Thyroid gland (tissue), 4 donors: Measurements from ENCODE around the gene KRT74. TPM values are rescaled to one million over a fixed set of nuclear protein-coding genes. Genes with fewer than 3 reads are reported as not detected.

Source experiments
- DNase-seq, 2 donors: peaks; one replicate each; pipeline ENCODE4 v3.0.0-alpha.2; 2019
- H3K27ac ChIP-seq, 3 donors: fragments of 200-600 bp; sonication (generic); 1 replicate in 2 of 3; 2 replicates in 1 of 3; pipeline ENCODE4 v1.5.1; 2016 to 2019; ENCODE audit warnings: mild to moderate bottlenecking in 1 of 3, moderate library complexity in 1 of 3
- H3K27me3 ChIP-seq: fragments of 200-600 bp; sonication (generic); one replicate; pipeline ENCODE4 v1.5.1; 2019
- H3K36me3 ChIP-seq, 2 donors: fragments of 200-600 bp; sonication (generic); one replicate each; pipeline ENCODE4 v1.5.1; 2016 to 2019
- H3K4me1 ChIP-seq, 2 donors: fragments of 200-600 bp; sonication (generic); one replicate each; pipeline ENCODE4 v1.5.1; 2017 to 2019
- H3K4me3 ChIP-seq, 3 donors: fragments of 200-600 bp; sonication (generic); replicated peaks in 1 of 3; 1 replicate in 2 of 3; 2 replicates in 1 of 3; pipeline ENCODE4 v1.5.1; 2016; ENCODE audit warnings: mild to moderate bottlenecking in 1 of 3
- H3K9me3 ChIP-seq: fragments of 200-600 bp; sonication (generic); one replicate; pipeline ENCODE4 v1.5.1; 2017
- POLR2A ChIP-seq, 2 donors: fragments of 450-650 bp; IDR thresholded peaks; one replicate each; pipeline ENCODE4 v1.6.1; 2017; ENCODE audit warnings: antibody characterized with exemption in 2 of 2, mild to moderate bottlenecking in 2 of 2, moderate library complexity in 1 of 2
- WGBS, 2 donors: methylation state at CpG; one replicate each; pipeline ENCODE4 v1.1.5; 2017; 5-methylcytosine and 5-hydroxymethylcytosine counted together
- intact Hi-C: fragments of 100-400 bp; cut with DNase I; formaldehyde crosslinking; loops from one replicate; pipeline ENCODE4 v1.15.1; 2023
- total RNA-seq, 4 donors: library from RNA; depleted of rRNA; stranded (reverse); fragments of >200 nt; gene quantifications; one replicate each; pipeline ENCODE4 v1.2.3, GENCODE V29; 2016
- TF ChIP-seq, protein P1 (sequence below), 6 experiments: fragments of 200-600 bp in 3 of 6; fragments of 450-650 bp in 3 of 6; sonication (generic) in 3 of 6; IDR thresholded peaks; one replicate each; pipeline ENCODE4 v1.5.1; 2016 to 2019; ENCODE audit warnings: antibody characterized with exemption in 6 of 6, mild to moderate bottlenecking in 2 of 6, inconsistent platforms in 1 of 6, moderate library complexity in 1 of 6

Gene KRT74
- total RNA-seq, 4 donors from 2014 or later, result not detected

DNA sequence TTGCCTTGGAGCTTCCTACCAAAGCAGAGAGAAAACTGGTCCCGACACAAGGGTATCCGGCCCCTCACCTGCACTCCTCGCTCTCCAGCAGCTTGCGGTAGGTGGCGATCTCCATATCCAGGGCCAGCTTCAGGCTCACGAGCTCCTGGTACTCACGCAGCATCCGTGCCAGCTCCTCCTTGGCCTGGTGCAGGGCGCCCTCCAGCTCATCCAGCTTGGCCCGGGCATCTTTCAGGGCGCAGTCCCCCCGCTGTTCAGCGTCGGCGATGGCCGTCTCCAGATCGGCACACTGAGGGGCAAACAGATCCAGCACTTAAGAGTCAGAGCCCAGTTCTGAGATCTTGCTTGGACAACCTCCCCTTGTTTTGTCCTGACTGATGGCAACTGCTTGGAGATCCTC, 13.9 kb upstream of the KRT74 start:
- 75% methylated on average over 13 to 17 of the region's 17 CpGs for WGBS, 2 donors

DNA sequence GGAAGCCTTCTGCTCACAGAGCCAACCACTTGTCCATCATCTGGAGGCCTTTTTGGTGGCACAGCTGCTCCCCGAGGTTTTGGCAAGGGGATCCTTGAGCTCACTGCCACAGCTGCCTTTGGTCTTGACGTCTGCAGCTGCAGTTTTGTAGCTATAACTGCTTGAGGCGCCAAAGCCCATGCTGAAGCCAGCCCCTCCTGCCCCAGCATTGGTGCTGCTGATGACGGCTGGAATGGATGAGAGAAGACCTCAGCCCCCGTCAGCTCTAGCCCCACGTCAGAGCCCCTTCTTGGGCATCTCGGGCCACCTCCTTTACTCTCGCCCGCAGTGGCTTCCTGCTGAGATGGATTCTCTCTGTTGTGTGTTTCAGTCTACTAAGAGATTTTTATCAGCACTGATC, 12.3 kb upstream of the KRT74 start:
- Histone ChIP-seq H3K27ac (no peak overlapping the region), H3K4me1 (no peaks in the 10 kb centered on the region), H3K9me3 (no peaks in the 10 kb centered on the region), H3K36me3 (no peaks in the 10 kb centered on the region), H3K4me3 (no peak overlapping the region), H3K27me3 (no peaks in the 10 kb centered on the region)
- no peak for DNase-seq
- WGBS, 2 donors, result 81 to 85% methylated on average over 9 of the region's 9 CpGs
- intact Hi-C loops, result no loop called here
- no peak for TF ChIP-seq POLR2A (IDR thresholded peaks at IDR 0.05)
- TF ChIP-seq, protein P1, sequence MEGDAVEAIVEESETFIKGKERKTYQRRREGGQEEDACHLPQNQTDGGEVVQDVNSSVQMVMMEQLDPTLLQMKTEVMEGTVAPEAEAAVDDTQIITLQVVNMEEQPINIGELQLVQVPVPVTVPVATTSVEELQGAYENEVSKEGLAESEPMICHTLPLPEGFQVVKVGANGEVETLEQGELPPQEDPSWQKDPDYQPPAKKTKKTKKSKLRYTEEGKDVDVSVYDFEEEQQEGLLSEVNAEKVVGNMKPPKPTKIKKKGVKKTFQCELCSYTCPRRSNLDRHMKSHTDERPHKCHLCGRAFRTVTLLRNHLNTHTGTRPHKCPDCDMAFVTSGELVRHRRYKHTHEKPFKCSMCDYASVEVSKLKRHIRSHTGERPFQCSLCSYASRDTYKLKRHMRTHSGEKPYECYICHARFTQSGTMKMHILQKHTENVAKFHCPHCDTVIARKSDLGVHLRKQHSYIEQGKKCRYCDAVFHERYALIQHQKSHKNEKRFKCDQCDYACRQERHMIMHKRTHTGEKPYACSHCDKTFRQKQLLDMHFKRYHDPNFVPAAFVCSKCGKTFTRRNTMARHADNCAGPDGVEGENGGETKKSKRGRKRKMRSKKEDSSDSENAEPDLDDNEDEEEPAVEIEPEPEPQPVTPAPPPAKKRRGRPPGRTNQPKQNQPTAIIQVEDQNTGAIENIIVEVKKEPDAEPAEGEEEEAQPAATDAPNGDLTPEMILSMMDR (IDR thresholded peaks at IDR 0.05), result no peak

More for the DNA sequence above, 13.9 kb upstream of the KRT74 start:
- H3K27me3 ChIP-seq, result no peaks in the 10 kb centered on the region
- no peak overlapping the region for H3K27ac ChIP-seq
- no peak for TF ChIP-seq POLR2A (IDR thresholded peaks at IDR 0.05)
- TF ChIP-seq, protein P1 (IDR thresholded peaks at IDR 0.05), result no peak
- DNase-seq, result no peak
- no peak overlapping the region for H3K4me3 ChIP-seq
- no peaks in the 10 kb centered on the region for H3K4me1 ChIP-seq
- H3K9me3 ChIP-seq, result no peaks in the 10 kb centered on the region
- intact Hi-C loops, result no loop called here
- no peaks in the 10 kb centered on the region for H3K36me3 ChIP-seq

DNA sequence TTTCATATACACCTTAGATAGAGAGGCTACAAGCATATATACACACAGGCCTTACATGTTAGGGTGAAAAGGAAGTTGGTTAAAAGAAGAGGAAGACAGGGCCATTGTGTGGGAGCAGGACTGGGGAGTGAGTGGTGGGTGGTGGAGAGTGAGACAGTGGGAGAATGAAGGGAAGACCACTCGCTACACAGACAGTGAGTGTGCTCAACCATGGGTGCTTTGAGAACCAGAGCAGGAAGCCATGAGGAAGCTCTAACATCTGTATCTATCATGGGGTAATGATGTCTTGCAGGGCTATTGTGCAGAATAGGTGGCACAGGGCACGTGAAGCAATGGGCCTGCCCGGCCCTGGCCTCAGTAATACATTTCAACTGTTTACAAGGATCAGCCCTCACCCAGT, 11.4 kb upstream of the KRT74 start:
- intact Hi-C loops, result no loop called here
- Histone ChIP-seq H3K36me3 (no peaks in the 10 kb centered on the region), H3K27ac (no peak overlapping the region), H3K4me1 (peaks cover 3 to 6% of the 10 kb centered on the region in 2 donors), H3K9me3 (no peaks in the 10 kb centered on the region), H3K4me3 (no peak overlapping the region), H3K27me3 (no peaks in the 10 kb centered on the region)
- DNase-seq, result no peak
- WGBS, 2 donors, result 93 to 94% methylated on average over 3 of the region's 3 CpGs
- TF ChIP-seq, protein P1 (IDR thresholded peaks at IDR 0.05), result no peak

DNA sequence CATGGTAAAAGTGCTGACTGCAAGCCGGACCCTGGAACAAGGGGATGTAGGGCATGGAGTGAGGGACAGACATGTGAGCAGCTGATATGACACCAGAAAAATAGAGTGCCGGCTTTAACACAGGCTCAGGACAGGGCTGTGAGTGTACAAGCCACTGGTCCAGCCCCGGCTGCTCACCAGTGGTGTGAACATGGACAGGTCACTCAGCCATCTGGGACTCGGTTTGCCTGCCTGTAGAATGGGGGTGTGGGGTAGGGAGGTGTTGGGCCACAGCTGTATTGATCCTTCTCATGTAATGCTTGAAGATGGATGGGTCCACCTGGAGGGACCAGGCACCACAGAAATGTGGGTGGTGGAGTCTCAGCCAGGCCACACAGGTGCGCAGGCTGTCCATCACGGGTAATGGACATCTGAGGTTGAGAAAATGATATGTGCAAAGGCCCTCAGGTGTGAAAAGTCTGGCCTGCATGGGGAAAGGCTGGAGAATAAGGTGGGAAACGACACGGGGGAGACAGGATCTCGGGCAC, 10.6 kb upstream of the KRT74 start:
- no peak for DNase-seq
- intact Hi-C loops, result loop anchor here (5.0 kb wide), 1 partner anchor 283 kb away; no protein-coding TSS in a partner anchor
- Histone ChIP-seq H3K36me3 (no peaks in the 10 kb centered on the region), H3K9me3 (no peaks in the 10 kb centered on the region), H3K27me3 (no peaks in the 10 kb centered on the region), H3K4me1 (peaks cover 8 to 14% of the 10 kb centered on the region in 2 donors), H3K27ac (no peak overlapping the region), H3K4me3 (no peak overlapping the region)
- WGBS, 2 donors, result 93 to 96% methylated on average over 9 of the region's 9 CpGs
- TF ChIP-seq, protein P1 (IDR thresholded peaks at IDR 0.05), result no peak
- TF ChIP-seq POLR2A (IDR thresholded peaks at IDR 0.05), result no peak

DNA sequence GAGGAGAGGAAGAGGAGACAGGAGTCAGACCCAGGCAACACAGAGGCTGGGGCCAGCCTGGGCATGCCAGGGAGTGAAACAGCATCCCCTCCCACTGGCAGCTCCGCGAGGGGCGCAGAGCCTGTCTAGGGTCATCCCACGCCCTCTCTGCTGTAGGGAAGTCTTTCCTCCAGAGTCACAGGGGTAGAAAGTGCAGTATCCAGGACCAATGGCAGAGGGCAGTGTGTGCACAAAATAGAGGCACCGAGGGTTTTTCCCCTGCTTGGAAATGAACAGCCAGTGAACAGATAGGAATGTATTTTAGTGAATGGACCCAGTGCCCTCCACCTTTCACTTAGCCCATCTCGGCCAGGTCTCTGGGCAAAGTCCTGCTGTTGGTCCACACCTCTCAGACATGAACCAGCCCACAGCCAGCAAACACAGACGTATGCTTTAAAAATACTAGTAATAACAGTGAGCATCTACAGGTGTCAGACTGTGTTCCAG, 9.4 kb upstream of the KRT74 start:
- no peak overlapping the region for H3K4me3 ChIP-seq
- peaks cover 8 to 18% of the 10 kb centered on the region in 2 donors for H3K4me1 ChIP-seq
- no peaks in the 10 kb centered on the region for H3K9me3 ChIP-seq
- H3K36me3 ChIP-seq, result no peaks in the 10 kb centered on the region
- no peak overlapping the region for H3K27ac ChIP-seq
- intact Hi-C loops, result loop anchor here (5.0 kb wide), 1 partner anchor 284 kb away; no protein-coding TSS in a partner anchor
- H3K27me3 ChIP-seq, result no peaks in the 10 kb centered on the region
- WGBS, 2 donors, result 28 to 31% methylated on average over 7 of the region's 7 CpGs
- peak; percentile 61 to 63 for DNase-seq
- TF ChIP-seq, protein P1 (IDR thresholded peaks at IDR 0.05), result peak in 5 of 6 experiments; percentile 32 to 71 (median 63)
- TF ChIP-seq POLR2A (IDR thresholded peaks at IDR 0.05), result no peak
